Activated T-helper 17 cell treated with anti-CD3 and anti-CD28 coated beads, Interleukin-2, amount 50 U/mL, for 72 hours (primary cell): Measurements from ENCODE around the gene LRRC4C. TPM values are rescaled to one million over a fixed set of nuclear protein-coding genes. Genes with fewer than 3 reads are reported as not detected.

Experiments used
- ATAC-seq: fragments of 150-1000 bp; cut with Tn5 transposase; replicated peaks from 2 replicates; pipeline ENCODE4 v1.10.0; 2021; ENCODE audit warnings: mild to moderate bottlenecking, moderate library complexity
- H3K27ac Mint-ChIP-seq: one replicate; pipeline ENCODE4 v1.8.0; 2022; ENCODE audit warnings: mixed read lengths
- H3K27me3 Mint-ChIP-seq: one replicate; pipeline ENCODE4 v1.8.0; 2022; ENCODE audit warnings: mixed read lengths
- H3K36me3 Mint-ChIP-seq: one replicate; pipeline ENCODE4 v1.8.0; 2022; ENCODE audit warnings: low read depth, mild to moderate bottlenecking, mixed read lengths
- H3K4me1 Mint-ChIP-seq: one replicate; pipeline ENCODE4 v1.8.0; 2022; ENCODE audit warnings: mixed read lengths
- H3K4me3 Mint-ChIP-seq: one replicate; pipeline ENCODE4 v1.8.0; 2022; ENCODE audit warnings: mild to moderate bottlenecking, mixed read lengths
- H3K9me3 Mint-ChIP-seq: one replicate; pipeline ENCODE4 v1.8.0; 2022; ENCODE audit warnings: mixed read lengths
- total RNA-seq, 2 donors: library from RNA; stranded (reverse); gene quantifications; one replicate each; pipeline ENCODE4 v1.2.3, GENCODE V29; 2022

Gene LRRC4C
- total RNA-seq, 2 donors from 2014 or later: not detected

GRCh38 chr11:40132912-40133311 is 1326.5 kb downstream of the LRRC4C start:
- no peaks in the 10 kb centered on the region for H3K4me1 Mint-ChIP-seq
- no peak overlapping the region for H3K4me3 Mint-ChIP-seq
- H3K27ac Mint-ChIP-seq: no peak overlapping the region
- H3K27me3 Mint-ChIP-seq: no peaks in the 10 kb centered on the region
- peaks cover 25% of the 10 kb centered on the region for H3K9me3 Mint-ChIP-seq
- no peak for ATAC-seq
- H3K36me3 Mint-ChIP-seq: no peaks in the 10 kb centered on the region

- Mint-ChIP-seq H3K27me3 (no peaks in the 10 kb centered on the region), H3K4me3 (no peak overlapping the region), H3K9me3 (peaks cover 22% of the 10 kb centered on the region), H3K36me3 (no peaks in the 10 kb centered on the region), H3K4me1 (no peaks in the 10 kb centered on the region), H3K27ac (no peak overlapping the region)
- no peak for ATAC-seq
Observed at GRCh38 chr11:40130427-40130826, 1329.0 kb downstream of the LRRC4C start.

- no peak for ATAC-seq
- H3K4me1 Mint-ChIP-seq: no peaks in the 10 kb centered on the region
- H3K27me3 Mint-ChIP-seq: no peaks in the 10 kb centered on the region
- no peak overlapping the region for H3K4me3 Mint-ChIP-seq
- H3K27ac Mint-ChIP-seq: no peak overlapping the region
- H3K36me3 Mint-ChIP-seq: no peaks in the 10 kb centered on the region
- peaks cover 22% of the 10 kb centered on the region for H3K9me3 Mint-ChIP-seq
Observed at GRCh38 chr11:40129266-40129665, 1330.2 kb downstream of the LRRC4C start.

DNA sequence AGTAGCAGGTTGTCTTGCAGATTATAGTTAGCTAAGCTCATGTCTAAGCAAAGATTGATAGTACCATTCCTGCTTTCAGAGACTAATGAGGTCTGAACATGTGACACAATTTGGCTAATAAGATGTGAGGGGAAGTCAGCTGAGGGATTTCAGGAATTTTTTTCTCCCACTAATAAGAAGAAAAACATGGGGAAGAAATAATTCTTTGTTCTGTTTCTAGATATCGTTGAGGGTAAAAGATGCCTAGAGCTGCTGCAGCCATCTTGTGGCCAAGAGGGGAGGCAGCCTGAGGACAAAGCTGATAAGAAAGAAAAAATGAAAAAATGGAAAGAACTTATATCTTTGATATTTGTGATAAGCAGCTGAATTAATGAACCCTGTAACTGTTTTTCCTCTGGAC is 1334.4 kb downstream of the LRRC4C start:
- no peak for ATAC-seq
- Mint-ChIP-seq H3K9me3 (peaks cover 17% of the 10 kb centered on the region), H3K4me1 (no peaks in the 10 kb centered on the region), H3K27ac (no peak overlapping the region), H3K4me3 (no peak overlapping the region), H3K27me3 (no peaks in the 10 kb centered on the region), H3K36me3 (no peaks in the 10 kb centered on the region)

GRCh38 chr11:40119661-40120060 is 1339.8 kb downstream of the LRRC4C start:
- H3K27me3 Mint-ChIP-seq: no peaks in the 10 kb centered on the region
- no peaks in the 10 kb centered on the region for H3K36me3 Mint-ChIP-seq
- H3K4me3 Mint-ChIP-seq: no peak overlapping the region
- no peak for ATAC-seq
- H3K4me1 Mint-ChIP-seq: no peaks in the 10 kb centered on the region
- H3K9me3 Mint-ChIP-seq: peaks cover 18% of the 10 kb centered on the region
- H3K27ac Mint-ChIP-seq: no peak overlapping the region

- H3K9me3 Mint-ChIP-seq: peaks cover 18% of the 10 kb centered on the region
- no peaks in the 10 kb centered on the region for H3K36me3 Mint-ChIP-seq
- ATAC-seq: no peak
- H3K4me1 Mint-ChIP-seq: no peaks in the 10 kb centered on the region
- no peak overlapping the region for H3K27ac Mint-ChIP-seq
- no peaks in the 10 kb centered on the region for H3K27me3 Mint-ChIP-seq
- no peak overlapping the region for H3K4me3 Mint-ChIP-seq
Observed at GRCh38 chr11:40118780-40119179, 1340.7 kb downstream of the LRRC4C start.

DNA sequence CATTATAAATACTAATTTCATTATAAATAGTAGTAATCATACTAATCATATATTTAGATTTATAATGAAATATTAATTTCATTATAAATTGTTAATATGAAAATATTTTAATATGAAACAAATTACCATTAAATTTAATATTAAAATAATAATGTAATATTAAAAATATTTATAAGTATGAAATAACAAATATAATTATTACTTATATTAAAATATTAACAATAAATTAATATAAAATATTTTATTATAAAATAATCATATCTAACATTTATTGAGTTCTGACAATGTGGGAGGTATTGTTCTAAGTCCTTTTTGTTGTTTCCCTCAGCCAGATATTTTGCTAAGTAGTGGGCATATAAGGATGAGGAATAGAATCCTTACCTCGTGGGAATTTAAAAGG is 1341.4 kb downstream of the LRRC4C start:
- Mint-ChIP-seq H3K9me3 (peaks cover 18% of the 10 kb centered on the region), H3K4me1 (no peaks in the 10 kb centered on the region), H3K27ac (no peak overlapping the region), H3K4me3 (no peak overlapping the region), H3K36me3 (no peaks in the 10 kb centered on the region), H3K27me3 (no peaks in the 10 kb centered on the region)
- ATAC-seq: no peak

- Mint-ChIP-seq H3K36me3 (no peaks in the 10 kb centered on the region), H3K27me3 (no peaks in the 10 kb centered on the region), H3K9me3 (peaks cover 12% of the 10 kb centered on the region), H3K4me3 (no peak overlapping the region), H3K4me1 (no peaks in the 10 kb centered on the region), H3K27ac (no peak overlapping the region)
- no peak for ATAC-seq
Observed at GRCh38 chr11:40104941-40105550, 1354.4 kb downstream of the LRRC4C start.

- Mint-ChIP-seq H3K4me1 (no peaks in the 10 kb centered on the region), H3K36me3 (no peaks in the 10 kb centered on the region), H3K27me3 (no peaks in the 10 kb centered on the region), H3K9me3 (peaks cover 15% of the 10 kb centered on the region), H3K27ac (no peak overlapping the region), H3K4me3 (no peak overlapping the region)
- no peak for ATAC-seq
Observed at GRCh38 chr11:40100781-40101180, 1358.7 kb downstream of the LRRC4C start.

DNA sequence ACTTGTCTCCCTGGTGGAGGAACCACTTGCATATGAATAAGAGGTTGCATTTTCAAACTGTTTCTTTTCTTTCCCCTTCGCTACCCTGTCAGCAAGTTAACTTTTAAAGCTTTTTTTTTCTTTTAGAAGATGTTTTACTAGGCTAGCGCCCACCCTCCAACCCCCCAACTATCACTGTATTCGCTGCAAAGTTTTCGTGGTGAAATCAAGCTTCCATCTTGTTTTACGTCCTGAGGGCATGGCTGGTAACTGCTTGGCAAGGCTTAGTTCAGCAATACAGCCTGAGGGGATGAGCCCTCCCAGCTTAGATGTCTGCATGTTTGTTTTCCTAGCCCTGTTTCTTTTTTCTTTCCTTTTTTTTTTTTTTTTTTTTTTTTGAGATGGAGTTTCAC is 1359.3 kb downstream of the LRRC4C start:
- no peaks in the 10 kb centered on the region for H3K36me3 Mint-ChIP-seq
- H3K27ac Mint-ChIP-seq: no peak overlapping the region
- H3K9me3 Mint-ChIP-seq: peaks cover 12% of the 10 kb centered on the region
- H3K4me3 Mint-ChIP-seq: no peak overlapping the region
- no peaks in the 10 kb centered on the region for H3K4me1 Mint-ChIP-seq
- no peak for ATAC-seq
- H3K27me3 Mint-ChIP-seq: no peaks in the 10 kb centered on the region

DNA sequence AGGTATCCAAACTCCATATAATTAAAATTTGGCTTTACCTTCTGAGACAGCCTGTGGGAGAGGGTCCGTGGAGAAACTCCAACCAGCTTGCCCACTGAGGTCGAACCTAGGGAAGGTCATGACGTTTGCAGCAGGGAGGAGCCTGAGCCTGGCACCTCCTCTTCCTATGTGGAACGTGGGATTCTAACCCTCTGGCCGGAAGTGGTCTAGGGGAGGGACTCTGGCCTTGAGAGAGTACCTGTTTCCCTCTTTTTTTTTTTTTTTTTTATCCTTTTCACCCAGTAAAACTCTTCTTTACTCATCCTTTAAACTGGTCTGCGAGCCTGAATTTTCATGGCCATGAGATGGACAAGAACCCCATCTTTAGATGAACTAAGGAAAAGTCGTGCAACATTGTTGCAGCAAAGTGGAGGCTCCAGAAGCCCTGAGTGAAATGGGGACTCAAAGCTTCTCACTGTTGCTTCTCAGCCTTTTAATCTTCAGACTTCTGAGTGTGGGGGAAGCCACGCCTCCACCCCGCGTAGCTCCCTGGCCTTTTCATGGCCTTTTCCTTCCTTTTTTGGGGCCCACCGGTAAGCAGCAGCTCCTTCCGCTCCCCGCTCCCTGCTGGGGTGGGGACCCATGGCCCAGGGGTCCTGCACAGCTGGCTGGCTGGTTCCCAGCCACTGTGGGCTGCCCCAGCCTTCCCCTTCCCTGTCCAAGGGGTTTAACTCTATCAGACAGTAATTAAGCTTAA is 1359.9 kb downstream of the LRRC4C start:
- no peaks in the 10 kb centered on the region for H3K27me3 Mint-ChIP-seq
- H3K27ac Mint-ChIP-seq: no peak overlapping the region
- peaks cover 8% of the 10 kb centered on the region for H3K9me3 Mint-ChIP-seq
- H3K4me1 Mint-ChIP-seq: no peaks in the 10 kb centered on the region
- no peak overlapping the region for H3K4me3 Mint-ChIP-seq
- no peak for ATAC-seq
- H3K36me3 Mint-ChIP-seq: no peaks in the 10 kb centered on the region

DNA sequence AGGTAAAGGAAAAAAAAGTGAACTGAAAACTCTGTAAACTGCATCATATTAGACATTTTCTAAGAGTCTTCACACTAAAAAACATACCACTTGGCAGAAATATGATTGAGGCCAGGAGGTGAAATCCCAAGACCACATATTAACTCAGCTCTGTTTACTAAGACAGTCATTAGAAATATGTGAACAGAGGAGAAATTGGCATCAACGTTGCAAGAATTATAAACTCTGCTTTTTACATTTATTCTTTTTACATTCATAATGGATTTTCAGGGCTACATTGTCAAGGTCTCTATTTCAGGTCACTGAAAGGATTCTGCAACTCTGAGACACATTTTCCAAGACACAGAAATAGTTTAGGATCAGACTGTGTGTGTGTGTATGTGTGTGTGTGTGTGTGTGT is 1364.0 kb downstream of the LRRC4C start:
- H3K4me1 Mint-ChIP-seq: no peaks in the 10 kb centered on the region
- H3K4me3 Mint-ChIP-seq: no peak overlapping the region
- no peaks in the 10 kb centered on the region for H3K27me3 Mint-ChIP-seq
- no peak for ATAC-seq
- H3K36me3 Mint-ChIP-seq: no peaks in the 10 kb centered on the region
- H3K9me3 Mint-ChIP-seq: peaks cover 7% of the 10 kb centered on the region
- H3K27ac Mint-ChIP-seq: no peak overlapping the region

DNA sequence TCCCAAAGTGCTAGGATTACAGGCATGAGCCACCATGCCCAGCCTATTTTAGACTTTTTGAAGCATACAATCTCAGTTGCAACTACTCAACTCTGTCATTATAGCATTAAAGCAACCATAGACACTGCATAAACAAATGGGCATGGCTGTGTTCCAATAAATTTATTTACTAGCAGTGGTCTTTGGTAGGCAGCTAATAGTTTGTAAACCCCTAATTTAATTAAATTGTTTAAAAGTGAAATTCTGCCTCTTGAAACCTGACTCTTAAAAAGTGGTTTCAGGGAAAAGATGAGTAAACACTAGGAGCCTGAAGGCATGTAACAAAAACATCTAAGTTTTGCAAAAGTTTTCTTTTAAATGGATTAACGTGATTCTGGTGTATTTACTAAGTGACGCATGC is 1364.5 kb downstream of the LRRC4C start:
- no peak overlapping the region for H3K27ac Mint-ChIP-seq
- peaks cover 7% of the 10 kb centered on the region for H3K9me3 Mint-ChIP-seq
- no peak for ATAC-seq
- no peaks in the 10 kb centered on the region for H3K27me3 Mint-ChIP-seq
- H3K4me1 Mint-ChIP-seq: no peaks in the 10 kb centered on the region
- no peak overlapping the region for H3K4me3 Mint-ChIP-seq
- no peaks in the 10 kb centered on the region for H3K36me3 Mint-ChIP-seq

DNA sequence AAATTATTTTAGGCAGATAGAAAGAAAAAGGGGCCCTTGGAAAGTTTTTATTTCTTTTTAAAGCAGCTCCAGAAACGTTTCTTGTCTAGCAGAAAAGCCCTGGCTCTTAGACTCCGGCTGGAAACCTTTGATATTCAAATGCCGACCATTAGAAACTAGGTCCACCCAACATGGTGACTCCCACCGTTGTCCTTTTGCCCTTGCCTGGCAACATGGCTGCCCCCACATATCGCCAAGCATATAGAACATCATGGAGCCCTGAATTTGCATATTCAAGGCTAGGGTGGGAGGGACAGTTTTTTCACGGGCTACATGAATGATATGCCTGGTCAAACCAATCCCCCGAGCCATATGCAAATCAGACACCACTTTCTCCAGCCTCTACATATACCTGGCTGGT is 1379.0 kb downstream of the LRRC4C start:
- Mint-ChIP-seq H3K27ac (no peak overlapping the region), H3K27me3 (no peaks in the 10 kb centered on the region), H3K4me1 (no peaks in the 10 kb centered on the region), H3K36me3 (no peaks in the 10 kb centered on the region), H3K9me3 (peaks cover 28% of the 10 kb centered on the region), H3K4me3 (no peak overlapping the region)
- ATAC-seq: no peak
